ENCODE data around the gene SGO1.

The SGO1 gene

DNA sequence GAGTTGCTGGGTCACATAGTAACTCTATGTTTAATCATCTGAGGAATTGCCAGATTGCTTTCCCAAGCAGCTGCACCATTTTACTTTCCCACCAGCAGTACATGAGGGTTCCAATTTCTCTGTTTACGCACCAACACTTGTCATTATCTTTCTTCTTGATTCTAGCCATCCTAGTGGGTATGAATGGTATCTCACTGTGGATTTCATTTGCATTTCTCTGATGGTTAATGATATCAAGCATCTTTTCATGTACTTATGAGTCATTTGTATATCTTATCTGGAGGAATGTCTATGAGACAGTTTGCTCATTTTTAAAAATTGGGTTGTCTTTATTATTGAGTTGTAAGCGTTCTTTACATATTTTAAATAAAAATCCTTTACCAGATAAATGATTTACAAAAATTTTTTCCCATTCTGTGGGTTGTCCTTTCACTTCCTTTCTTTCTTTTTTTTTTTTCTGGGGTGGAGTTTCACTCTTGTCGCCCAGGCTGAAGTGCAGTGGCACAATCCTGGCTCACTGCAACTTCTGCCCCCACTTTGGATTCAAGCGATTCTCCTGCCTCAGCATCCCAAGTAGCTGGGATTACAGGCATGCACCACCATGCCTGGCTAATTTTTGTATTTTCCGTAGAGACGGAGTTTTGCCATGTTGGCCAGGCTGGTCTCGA is 8.9 kb upstream of the SGO1 start:
- H3K27ac ChIP-seq (ENCODE audit: insufficient read depth in 1 of 2, low read depth in 1 of 2, low read length in 2 of 2, poor library complexity in 1 of 2, severe bottlenecking in 2 of 2): no peak overlapping the region
- no peaks in the 10 kb centered on the region for H3K9me3 ChIP-seq (ENCODE audit: control extremely low read depth in 1 of 5, control insufficient read depth in 4 of 5, insufficient read depth in 2 of 5, low read depth in 1 of 5, low read length in 4 of 5)
- CTCF ChIA-PET: interaction anchor here (1.5 kb wide), 1 partner anchor 29 kb away, joined by 5 read pairs; no protein-coding TSS in a partner anchor
- WGBS (ENCODE audit: insufficient coverage): 100% methylated on average over 4 of the region's 7 CpGs
- POLR2A ChIA-PET: no interaction called here
- no peaks in the 10 kb centered on the region for H3K27me3 ChIP-seq (replicated peaks in 2 of 5; ENCODE audit: control insufficient read depth in 4 of 5, insufficient read depth in 5 of 5, low read length in 4 of 5)
- no peaks in the 10 kb centered on the region for H3K4me1 ChIP-seq (ENCODE audit: control extremely low read depth in 1 of 4, control insufficient read depth in 4 of 4, insufficient read depth in 4 of 4, low read length in 3 of 4)
- H3K36me3 ChIP-seq (ENCODE audit: control insufficient read depth in 4 of 4, insufficient read depth in 4 of 4, low read length in 3 of 4): no peaks in the 10 kb centered on the region
- DNase-seq: peak in 1 of 3 donors; percentile 13
- H3K4me3 ChIP-seq (ENCODE audit: control insufficient read depth in 1 of 7, extremely low read depth in 1 of 7, insufficient read depth in 4 of 7, low read depth in 2 of 7, low read length in 6 of 7): no peak overlapping the region

DNA sequence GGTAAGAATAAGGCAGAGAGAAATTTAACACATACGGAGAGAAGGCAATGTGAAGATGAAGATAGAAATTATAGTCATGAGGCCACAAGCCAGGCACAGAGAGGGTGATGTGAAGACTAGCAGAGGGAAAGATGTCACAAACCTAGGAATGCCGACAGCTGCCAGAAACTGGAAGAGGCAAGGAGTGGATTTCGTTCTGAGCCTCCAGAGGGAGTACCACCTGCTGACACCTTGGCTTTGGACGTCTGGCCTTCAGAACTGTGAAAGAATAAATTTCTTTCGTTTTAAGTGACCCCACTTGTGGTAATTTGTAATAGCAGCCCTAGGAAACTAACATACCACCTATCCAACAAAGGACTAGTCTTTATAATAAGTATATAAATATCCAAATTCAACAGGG is 5.0 kb upstream of the SGO1 start:
- no peak overlapping the region for H3K27ac ChIP-seq (ENCODE audit: insufficient read depth in 1 of 2, low read depth in 1 of 2, low read length in 2 of 2, poor library complexity in 1 of 2, severe bottlenecking in 2 of 2)
- no peaks in the 10 kb centered on the region for H3K27me3 ChIP-seq (replicated peaks in 2 of 5; ENCODE audit: control insufficient read depth in 4 of 5, insufficient read depth in 5 of 5, low read length in 4 of 5)
- no peaks in the 10 kb centered on the region for H3K9me3 ChIP-seq (ENCODE audit: control extremely low read depth in 1 of 5, control insufficient read depth in 4 of 5, insufficient read depth in 2 of 5, low read depth in 1 of 5, low read length in 4 of 5)
- ChIA-PET CTCF (no interaction called here), POLR2A (no interaction called here)
- WGBS (ENCODE audit: insufficient coverage): 93% methylated on average over 3 of the region's 5 CpGs
- peaks cover 0 to 12% (median 4%) of the 10 kb centered on the region in 4 experiments for H3K4me1 ChIP-seq (ENCODE audit: control extremely low read depth in 1 of 4, control insufficient read depth in 4 of 4, insufficient read depth in 4 of 4, low read length in 3 of 4)
- no peak for DNase-seq
- no peak overlapping the region for H3K4me3 ChIP-seq (ENCODE audit: control insufficient read depth in 1 of 7, extremely low read depth in 1 of 7, insufficient read depth in 4 of 7, low read depth in 2 of 7, low read length in 6 of 7)
- H3K36me3 ChIP-seq (ENCODE audit: control insufficient read depth in 4 of 4, insufficient read depth in 4 of 4, low read length in 3 of 4): no peaks in the 10 kb centered on the region

DNA sequence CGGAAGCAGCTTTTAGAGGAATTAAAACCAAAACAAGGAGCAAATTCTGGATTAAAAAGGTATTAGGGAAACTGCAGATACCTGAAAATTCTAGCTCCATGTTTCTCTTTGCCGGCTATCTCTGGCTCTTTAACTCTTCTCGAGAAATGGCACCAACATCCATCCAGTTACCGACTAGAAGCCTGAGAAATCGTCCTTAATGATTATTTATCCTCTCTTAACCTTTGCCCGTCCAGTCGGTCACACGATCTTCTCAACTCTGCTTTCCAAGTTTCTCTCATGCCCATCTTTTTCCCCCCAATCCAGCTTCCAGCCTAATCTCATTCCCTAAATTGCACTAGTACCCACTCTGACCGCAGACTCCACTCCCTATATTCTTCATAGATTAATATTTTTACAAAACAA is 596 bp upstream of the SGO1 start:
- ChIA-PET POLR2A (no interaction called here), CTCF (interaction anchor here (1.1 to 1.2 kb wide), 2 partner anchors 11 to 38 kb away, joined by 3 read pairs; no protein-coding TSS in a partner anchor)

DNA sequence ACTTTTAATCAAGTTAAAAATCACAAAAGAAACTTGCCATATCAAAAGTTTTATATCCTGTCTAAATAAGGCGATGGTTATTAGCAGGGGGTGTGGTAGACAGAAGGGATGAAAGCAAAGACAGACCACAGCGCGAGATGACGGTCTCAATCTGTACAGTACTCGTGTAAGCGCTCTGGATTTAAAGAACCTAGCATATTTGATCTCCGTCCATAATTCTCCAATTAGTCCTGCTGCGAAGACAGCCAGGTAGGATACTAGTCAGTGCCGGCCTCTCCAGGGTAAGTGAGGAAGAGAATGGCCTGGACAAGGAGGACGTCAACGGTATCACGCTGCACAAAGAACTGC is 701 bp downstream of the SGO1 start:
- DNase-seq: peak in 2 of 3 donors; percentile 22 to 23
- Histone ChIP-seq H3K27ac (ENCODE audit: insufficient read depth in 1 of 2, low read depth in 1 of 2, low read length in 2 of 2, poor library complexity in 1 of 2, severe bottlenecking in 2 of 2) (peak overlapping the region in 1 of 2 experiments; percentile 91), H3K27me3 (replicated peaks in 2 of 5; ENCODE audit: control insufficient read depth in 4 of 5, insufficient read depth in 5 of 5, low read length in 4 of 5) (no peaks in the 10 kb centered on the region), H3K4me3 (ENCODE audit: control insufficient read depth in 1 of 7, extremely low read depth in 1 of 7, insufficient read depth in 4 of 7, low read depth in 2 of 7, low read length in 6 of 7) (peak overlapping the region; percentile 80 to 99 (median 94)), H3K36me3 (ENCODE audit: control insufficient read depth in 4 of 4, insufficient read depth in 4 of 4, low read length in 3 of 4) (peaks cover 0 to 11% (median 5%) of the 10 kb centered on the region in 4 experiments), H3K4me1 (ENCODE audit: control extremely low read depth in 1 of 4, control insufficient read depth in 4 of 4, insufficient read depth in 4 of 4, low read length in 3 of 4) (peaks cover 4 to 21% (median 13%) of the 10 kb centered on the region in 4 experiments), H3K9me3 (ENCODE audit: control extremely low read depth in 1 of 5, control insufficient read depth in 4 of 5, insufficient read depth in 2 of 5, low read depth in 1 of 5, low read length in 4 of 5) (no peaks in the 10 kb centered on the region)
- 4% methylated on average over 4 of the region's 12 CpGs for WGBS (ENCODE audit: insufficient coverage)
- ChIA-PET CTCF (interaction anchor here (1.1 kb wide), 1 partner anchor 12 kb away, joined by 3 read pairs; no protein-coding TSS in a partner anchor), POLR2A (no interaction called here)

More for the DNA sequence above, 596 bp upstream of the SGO1 start:
- Histone ChIP-seq H3K4me3 (ENCODE audit: control insufficient read depth in 1 of 7, extremely low read depth in 1 of 7, insufficient read depth in 4 of 7, low read depth in 2 of 7, low read length in 6 of 7) (peak overlapping the region; percentile 80 to 99 (median 94)), H3K27ac (ENCODE audit: insufficient read depth in 1 of 2, low read depth in 1 of 2, low read length in 2 of 2, poor library complexity in 1 of 2, severe bottlenecking in 2 of 2) (peak overlapping the region; percentile 89 to 91), H3K36me3 (ENCODE audit: control insufficient read depth in 4 of 4, insufficient read depth in 4 of 4, low read length in 3 of 4) (peaks cover 0 to 3% (median 1%) of the 10 kb centered on the region in 4 experiments), H3K9me3 (ENCODE audit: control extremely low read depth in 1 of 5, control insufficient read depth in 4 of 5, insufficient read depth in 2 of 5, low read depth in 1 of 5, low read length in 4 of 5) (no peaks in the 10 kb centered on the region), H3K4me1 (ENCODE audit: control extremely low read depth in 1 of 4, control insufficient read depth in 4 of 4, insufficient read depth in 4 of 4, low read length in 3 of 4) (peaks cover 4 to 21% (median 13%) of the 10 kb centered on the region in 4 experiments), H3K27me3 (replicated peaks in 2 of 5; ENCODE audit: control insufficient read depth in 4 of 5, insufficient read depth in 5 of 5, low read length in 4 of 5) (no peaks in the 10 kb centered on the region)
- 0% methylated on average over 9 of the region's 9 CpGs for WGBS (ENCODE audit: insufficient coverage)
- DNase-seq: peak in 1 of 3 donors; percentile 5

DNA sequence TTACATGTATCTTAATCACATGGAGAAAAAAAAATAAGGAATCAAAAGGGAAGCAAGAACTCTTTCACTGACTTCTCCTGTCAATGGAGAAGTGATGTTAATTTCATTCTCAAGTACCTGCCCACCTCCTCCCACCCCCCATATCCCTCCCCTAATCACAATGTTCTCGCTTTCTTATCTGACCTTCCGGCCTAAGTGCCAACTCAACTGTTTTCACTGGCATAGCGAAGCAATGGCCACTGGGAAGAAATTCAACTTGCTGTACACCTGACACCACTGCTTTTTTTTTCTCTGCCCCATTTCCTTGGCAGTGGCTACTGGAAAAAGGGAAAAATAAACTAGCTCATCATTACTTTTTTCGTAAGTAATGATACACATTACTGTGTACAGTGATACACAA is 3.8 kb downstream of the SGO1 start:
- Histone ChIP-seq H3K27me3 (replicated peaks in 2 of 5; ENCODE audit: control insufficient read depth in 4 of 5, insufficient read depth in 5 of 5, low read length in 4 of 5) (no peaks in the 10 kb centered on the region), H3K36me3 (ENCODE audit: control insufficient read depth in 4 of 4, insufficient read depth in 4 of 4, low read length in 3 of 4) (peaks cover 0 to 34% (median 10%) of the 10 kb centered on the region in 4 experiments), H3K4me1 (ENCODE audit: control extremely low read depth in 1 of 4, control insufficient read depth in 4 of 4, insufficient read depth in 4 of 4, low read length in 3 of 4) (peaks cover 4 to 20% (median 10%) of the 10 kb centered on the region in 4 experiments), H3K9me3 (ENCODE audit: control extremely low read depth in 1 of 5, control insufficient read depth in 4 of 5, insufficient read depth in 2 of 5, low read depth in 1 of 5, low read length in 4 of 5) (no peaks in the 10 kb centered on the region), H3K27ac (ENCODE audit: insufficient read depth in 1 of 2, low read depth in 1 of 2, low read length in 2 of 2, poor library complexity in 1 of 2, severe bottlenecking in 2 of 2) (no peak overlapping the region), H3K4me3 (ENCODE audit: control insufficient read depth in 1 of 7, extremely low read depth in 1 of 7, insufficient read depth in 4 of 7, low read depth in 2 of 7, low read length in 6 of 7) (no peak overlapping the region)
- ChIA-PET POLR2A (no interaction called here), CTCF (interaction anchor here (1.0 kb wide), 1 partner anchor 141 kb away, joined by 3 read pairs; no protein-coding TSS in a partner anchor)
- 93% methylated on average over 3 of the region's 4 CpGs for WGBS (ENCODE audit: insufficient coverage)
- no peak for DNase-seq

GRCh38 chr3:20181276-20181675 is 4.7 kb downstream of the SGO1 start:
- H3K27me3 ChIP-seq (replicated peaks in 2 of 5; ENCODE audit: control insufficient read depth in 4 of 5, insufficient read depth in 5 of 5, low read length in 4 of 5): no peaks in the 10 kb centered on the region
- peaks cover 4 to 14% (median 6%) of the 10 kb centered on the region in 4 experiments for H3K4me1 ChIP-seq (ENCODE audit: control extremely low read depth in 1 of 4, control insufficient read depth in 4 of 4, insufficient read depth in 4 of 4, low read length in 3 of 4)
- CTCF ChIA-PET: interaction anchor here (0.8 kb wide), 1 partner anchor 20 kb away, joined by 3 read pairs; no protein-coding TSS in a partner anchor
- DNase-seq: no peak
- no peaks in the 10 kb centered on the region for H3K9me3 ChIP-seq (ENCODE audit: control extremely low read depth in 1 of 5, control insufficient read depth in 4 of 5, insufficient read depth in 2 of 5, low read depth in 1 of 5, low read length in 4 of 5)
- H3K27ac ChIP-seq (ENCODE audit: insufficient read depth in 1 of 2, low read depth in 1 of 2, low read length in 2 of 2, poor library complexity in 1 of 2, severe bottlenecking in 2 of 2): no peak overlapping the region
- H3K4me3 ChIP-seq (ENCODE audit: control insufficient read depth in 1 of 7, extremely low read depth in 1 of 7, insufficient read depth in 4 of 7, low read depth in 2 of 7, low read length in 6 of 7): no peak overlapping the region
- WGBS (ENCODE audit: insufficient coverage): no CpG with 5 or more reads among the region's 3 CpGs
- POLR2A ChIA-PET: no interaction called here
- peaks cover 0 to 34% (median 10%) of the 10 kb centered on the region in 4 experiments for H3K36me3 ChIP-seq (ENCODE audit: control insufficient read depth in 4 of 4, insufficient read depth in 4 of 4, low read length in 3 of 4)

GRCh38 chr3:20173844-20174410 is 12.1 kb downstream of the SGO1 start:
- Histone ChIP-seq H3K9me3 (ENCODE audit: control extremely low read depth in 1 of 5, control insufficient read depth in 4 of 5, insufficient read depth in 2 of 5, low read depth in 1 of 5, low read length in 4 of 5) (no peaks in the 10 kb centered on the region), H3K27me3 (replicated peaks in 2 of 5; ENCODE audit: control insufficient read depth in 4 of 5, insufficient read depth in 5 of 5, low read length in 4 of 5) (no peaks in the 10 kb centered on the region), H3K27ac (ENCODE audit: insufficient read depth in 1 of 2, low read depth in 1 of 2, low read length in 2 of 2, poor library complexity in 1 of 2, severe bottlenecking in 2 of 2) (no peak overlapping the region), H3K4me1 (ENCODE audit: control extremely low read depth in 1 of 4, control insufficient read depth in 4 of 4, insufficient read depth in 4 of 4, low read length in 3 of 4) (no peaks in the 10 kb centered on the region), H3K4me3 (ENCODE audit: control insufficient read depth in 1 of 7, extremely low read depth in 1 of 7, insufficient read depth in 4 of 7, low read depth in 2 of 7, low read length in 6 of 7) (no peak overlapping the region), H3K36me3 (ENCODE audit: control insufficient read depth in 4 of 4, insufficient read depth in 4 of 4, low read length in 3 of 4) (peaks cover 5 to 48% (median 11%) of the 10 kb centered on the region in 4 experiments)
- DNase-seq: no peak
- WGBS (ENCODE audit: insufficient coverage): 95% methylated on average over 4 of the region's 4 CpGs
- POLR2A ChIA-PET: no interaction called here
- CTCF ChIA-PET: no interaction called here

Measured in common myeloid progenitor, CD34-positive (primary cell).